H9 (cell line): Measurements from ENCODE around the gene NT5C3B. TPM values are rescaled to one million over a fixed set of nuclear protein-coding genes. Genes with fewer than 3 reads are reported as not detected.

ENCODE experiments used
- DNase-seq: peaks from one replicate; pipeline ENCODE4 v3.0.0-alpha.2; 2017
- H2AFZ ChIP-seq: one replicate; pipeline ENCODE4 v1.6.1; 2013; ENCODE audit warnings: mild to moderate bottlenecking, low read length, control low read depth, moderate library complexity
- H2AK5ac ChIP-seq: 2 replicates; pipeline ENCODE4 v1.6.1; 2013; ENCODE audit warnings: low read length, control low read depth, mixed read lengths; ENCODE audit not compliant: insufficient read length
- H2BK120ac ChIP-seq: one replicate; pipeline ENCODE4 v1.6.1; 2013; ENCODE audit warnings: low read depth, mild to moderate bottlenecking, low read length, control low read depth, inconsistent platforms; ENCODE audit not compliant: poor library complexity, severe bottlenecking
- H2BK12ac ChIP-seq: 2 replicates; pipeline ENCODE4 v1.6.1; 2013; ENCODE audit warnings: low read length, control low read depth, mixed read lengths, low read depth; ENCODE audit not compliant: insufficient read length
- H2BK15ac ChIP-seq: 2 replicates; pipeline ENCODE4 v1.6.1; 2013; ENCODE audit warnings: low read depth, low read length, control low read depth
- H2BK20ac ChIP-seq: one replicate; pipeline ENCODE4 v1.6.1; 2013; ENCODE audit warnings: low read depth, mild to moderate bottlenecking, low read length, control low read depth, inconsistent platforms; ENCODE audit not compliant: poor library complexity, severe bottlenecking
- H2BK5ac ChIP-seq: 2 replicates; pipeline ENCODE4 v1.6.1; 2013; ENCODE audit warnings: low read length, control low read depth, mixed read lengths; ENCODE audit not compliant: insufficient read length
- H3K14ac ChIP-seq: 2 replicates; pipeline ENCODE4 v1.6.1; 2013; ENCODE audit warnings: low read length, control low read depth; ENCODE audit not compliant: insufficient read depth
- H3K18ac ChIP-seq: 2 replicates; pipeline ENCODE4 v1.6.1; 2013; ENCODE audit warnings: low read depth, mild to moderate bottlenecking, mixed read lengths, low read length, control low read depth; ENCODE audit not compliant: insufficient read length
- H3K23ac ChIP-seq: 2 replicates; pipeline ENCODE4 v1.6.1; 2013; ENCODE audit warnings: low read length, control low read depth, mixed read lengths, low read depth; ENCODE audit not compliant: insufficient read length
- H3K23me2 ChIP-seq: 2 replicates; pipeline ENCODE4 v1.6.1; 2013; ENCODE audit warnings: low read depth, mild to moderate bottlenecking, mixed read lengths, low read length, control low read depth; ENCODE audit not compliant: insufficient read length, poor library complexity, severe bottlenecking
- H3K27ac ChIP-seq: 2 replicates; pipeline ENCODE4 v1.5.1; 2013; ENCODE audit warnings: low read length, control low read depth, mixed read lengths, low read depth; ENCODE audit not compliant: insufficient read length
- H3K27me3 ChIP-seq: 2 replicates; pipeline ENCODE4 v1.6.1; 2013; ENCODE audit warnings: low read length, control low read depth, inconsistent platforms; ENCODE audit not compliant: insufficient read depth
- H3K4ac ChIP-seq: 2 replicates; pipeline ENCODE4 v1.6.1; 2013; ENCODE audit warnings: low read depth, mild to moderate bottlenecking, control low read depth, inconsistent platforms, low read length, moderate library complexity
- H3K4me1 ChIP-seq: 2 replicates; pipeline ENCODE4 v1.6.1; 2013; ENCODE audit warnings: low read length, control low read depth, inconsistent platforms; ENCODE audit not compliant: insufficient read depth
- H3K4me2 ChIP-seq: 2 replicates; pipeline ENCODE4 v1.6.1; 2013; ENCODE audit warnings: low read length, control low read depth, mixed read lengths; ENCODE audit not compliant: insufficient read length, insufficient read depth
- H3K56ac ChIP-seq: 2 replicates; pipeline ENCODE4 v1.6.1; 2013; ENCODE audit warnings: low read depth, mild to moderate bottlenecking, mixed read lengths, low read length, control low read depth; ENCODE audit not compliant: insufficient read length
- H3K79me1 ChIP-seq: 2 replicates; pipeline ENCODE4 v1.6.1; 2013; ENCODE audit warnings: low read depth, mild to moderate bottlenecking, moderate library complexity, low read length, control low read depth, inconsistent platforms; ENCODE audit not compliant: insufficient read depth, poor library complexity, severe bottlenecking
- H3K79me2 ChIP-seq: 2 replicates; pipeline ENCODE4 v1.6.1; 2013; ENCODE audit warnings: low read length, control low read depth, inconsistent platforms; ENCODE audit not compliant: insufficient read depth
- H3K9ac ChIP-seq: 2 replicates; pipeline ENCODE4 v1.6.1; 2013; ENCODE audit warnings: low read length, control low read depth, mixed read lengths; ENCODE audit not compliant: insufficient read length; ENCODE audit errors: extremely low read depth
- H3K9me3 ChIP-seq: one replicate; pipeline ENCODE4 v1.6.1; 2013; ENCODE audit warnings: low read depth, low read length, inconsistent platforms; ENCODE audit not compliant: control insufficient read depth
- H3T11ph ChIP-seq: one replicate; pipeline ENCODE4 v1.6.1; 2013; ENCODE audit warnings: mild to moderate bottlenecking, low read length, control low read depth, inconsistent platforms
- H4K20me1 ChIP-seq: one replicate; pipeline ENCODE4 v1.6.1; 2013; ENCODE audit not compliant: control insufficient read depth, insufficient read length, insufficient read depth
- H4K5ac ChIP-seq: 2 replicates; pipeline ENCODE4 v1.6.1; 2013; ENCODE audit warnings: low read depth, mild to moderate bottlenecking, mixed read lengths, low read length, control low read depth; ENCODE audit not compliant: insufficient read length
- H4K8ac ChIP-seq: replicated peaks from 2 replicates; pipeline ENCODE4 v1.6.1; 2013; ENCODE audit warnings: low read length, control low read depth, mixed read lengths, low read depth; ENCODE audit not compliant: insufficient read length
- H4K91ac ChIP-seq: 2 replicates; pipeline ENCODE4 v1.6.1; 2013; ENCODE audit warnings: low read depth, mild to moderate bottlenecking, moderate library complexity, mixed read lengths, low read length, control low read depth; ENCODE audit not compliant: insufficient read length
- H3K27ac Mint-ChIP-seq, 3 experiments: 2 replicates in 2 of 3; 3 replicates in 1 of 3; pipeline ENCODE4 v1.8.0; 2020 to 2021; ENCODE audit warnings: mixed read lengths in 3 of 3, mild to moderate bottlenecking in 1 of 3, moderate library complexity in 1 of 3
- H3K27me3 Mint-ChIP-seq: 2 replicates; pipeline ENCODE4 v1.8.0; 2021; ENCODE audit warnings: low read depth, mild to moderate bottlenecking, moderate library complexity, mixed read lengths
- H3K36me3 Mint-ChIP-seq, 3 experiments: 2 replicates in 2 of 3; 3 replicates in 1 of 3; pipeline ENCODE4 v1.8.0; 2020 to 2021; ENCODE audit warnings: low read depth in 3 of 3, mixed read lengths in 3 of 3; ENCODE audit not compliant: insufficient read depth in 1 of 3
- H3K4me1 Mint-ChIP-seq, 2 experiments: 2 replicates each; pipeline ENCODE4 v1.8.0; 2020; ENCODE audit warnings: mixed read lengths in 2 of 2
- H3K4me3 Mint-ChIP-seq, 2 experiments: 2 replicates in 1 of 2; 3 replicates in 1 of 2; pipeline ENCODE4 v1.8.0; 2020 to 2021; ENCODE audit warnings: mild to moderate bottlenecking in 2 of 2, mixed read lengths in 2 of 2, moderate library complexity in 1 of 2
- H3K9me3 Mint-ChIP-seq, 2 experiments: 2 replicates in 1 of 2; 3 replicates in 1 of 2; pipeline ENCODE4 v1.8.0; 2020; ENCODE audit warnings: mild to moderate bottlenecking in 2 of 2, mixed read lengths in 2 of 2, moderate library complexity in 1 of 2
- WGBS: extraction: QIAGEN DNeasy Blood & Tissue Kit; methylation state at CpG from one replicate; pipeline ENCODE4 v1.1.7; 2013; ENCODE audit warnings: missing lambda C conversion rate, low lambda C conversion rate, mixed read lengths; ENCODE audit not compliant: insufficient read length; ENCODE audit errors: extremely low coverage; 5-methylcytosine and 5-hydroxymethylcytosine counted together
- total RNA-seq: library from RNA; stranded (reverse); gene quantifications from 2 replicates; pipeline ENCODE4 v1.2.1, GENCODE V29; 2021
- TF ChIP-seq, protein P1 (sequence below): fragments of 200-600 bp; sonication (generic); conservative IDR thresholded peaks from 3 replicates; pipeline ENCODE4 v1.8.0; 2021; ENCODE audit warnings: antibody characterized with exemption, mild to moderate bottlenecking

The NT5C3B gene
- total RNA-seq, 1 experiment from 2014 or later, result 76.1 TPM

DNA sequence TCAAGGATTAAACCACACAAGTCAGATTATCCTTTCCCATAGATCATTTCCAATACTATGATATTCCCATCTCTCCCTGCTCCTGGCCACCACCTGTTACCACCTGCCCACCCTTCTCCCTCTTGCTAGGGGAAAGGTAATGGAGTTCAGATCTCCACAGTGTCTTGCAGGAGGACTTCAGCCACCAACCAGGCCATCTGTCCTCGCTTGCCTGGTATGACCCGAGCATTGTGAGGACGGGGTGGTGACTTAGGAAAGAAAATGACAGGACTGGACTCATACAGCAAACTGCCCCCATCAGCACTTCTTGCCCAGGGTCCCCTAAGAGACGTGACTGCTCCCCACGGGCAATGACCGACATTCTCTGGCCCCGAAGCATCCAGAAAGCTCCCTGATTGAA, 12.5 kb downstream of the NT5C3B start:
- no peak overlapping the region for H3K56ac ChIP-seq
- no peak overlapping the region for H2BK20ac ChIP-seq
- H3K9me3 ChIP-seq, result no peaks in the 10 kb centered on the region
- DNase-seq, result no peak
- Mint-ChIP-seq H3K36me3 (peaks cover 17 to 57% (median 48%) of the 10 kb centered on the region in 3 experiments; a peak in 6 of 7 replicates), H3K27me3 (no peaks in the 10 kb centered on the region), H3K4me3 (no peak overlapping the region; a peak in 1 of 5 replicates), H3K27ac (peak overlapping the region; percentile 45 to 72 (median 64); a peak in 4 of 7 replicates), H3K9me3 (no peaks in the 10 kb centered on the region), H3K4me1 (peaks cover 8 to 18% of the 10 kb centered on the region in 2 experiments; a peak in 3 of 4 replicates)
- H4K20me1 ChIP-seq, result no peaks in the 10 kb centered on the region
- no peak overlapping the region for H4K8ac ChIP-seq
- H3K27me3 ChIP-seq, result no peaks in the 10 kb centered on the region
- no peaks in the 10 kb centered on the region for H3K4me1 ChIP-seq
- H3K4ac ChIP-seq, result no peak overlapping the region
- no peak overlapping the region for H2AFZ ChIP-seq
- H2BK120ac ChIP-seq, result no peak overlapping the region
- no peaks in the 10 kb centered on the region for H3K23me2 ChIP-seq
- H3T11ph ChIP-seq, result no peak overlapping the region
- no peaks in the 10 kb centered on the region for H3K79me2 ChIP-seq
- no peak overlapping the region for H4K5ac ChIP-seq
- TF ChIP-seq, protein P1, sequence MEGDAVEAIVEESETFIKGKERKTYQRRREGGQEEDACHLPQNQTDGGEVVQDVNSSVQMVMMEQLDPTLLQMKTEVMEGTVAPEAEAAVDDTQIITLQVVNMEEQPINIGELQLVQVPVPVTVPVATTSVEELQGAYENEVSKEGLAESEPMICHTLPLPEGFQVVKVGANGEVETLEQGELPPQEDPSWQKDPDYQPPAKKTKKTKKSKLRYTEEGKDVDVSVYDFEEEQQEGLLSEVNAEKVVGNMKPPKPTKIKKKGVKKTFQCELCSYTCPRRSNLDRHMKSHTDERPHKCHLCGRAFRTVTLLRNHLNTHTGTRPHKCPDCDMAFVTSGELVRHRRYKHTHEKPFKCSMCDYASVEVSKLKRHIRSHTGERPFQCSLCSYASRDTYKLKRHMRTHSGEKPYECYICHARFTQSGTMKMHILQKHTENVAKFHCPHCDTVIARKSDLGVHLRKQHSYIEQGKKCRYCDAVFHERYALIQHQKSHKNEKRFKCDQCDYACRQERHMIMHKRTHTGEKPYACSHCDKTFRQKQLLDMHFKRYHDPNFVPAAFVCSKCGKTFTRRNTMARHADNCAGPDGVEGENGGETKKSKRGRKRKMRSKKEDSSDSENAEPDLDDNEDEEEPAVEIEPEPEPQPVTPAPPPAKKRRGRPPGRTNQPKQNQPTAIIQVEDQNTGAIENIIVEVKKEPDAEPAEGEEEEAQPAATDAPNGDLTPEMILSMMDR, result no peak
- H3K18ac ChIP-seq, result no peak overlapping the region
- H3K9ac ChIP-seq, result no peak overlapping the region
- H2AK5ac ChIP-seq, result no peak overlapping the region
- no peak overlapping the region for H3K4me2 ChIP-seq
- H2BK15ac ChIP-seq, result no peak overlapping the region
- H2BK5ac ChIP-seq, result no peak overlapping the region
- H2BK12ac ChIP-seq, result no peak overlapping the region
- no peaks in the 10 kb centered on the region for H3K79me1 ChIP-seq
- H4K91ac ChIP-seq, result no peak overlapping the region
- no peak overlapping the region for H3K23ac ChIP-seq
- H3K27ac ChIP-seq, result no peak overlapping the region
- no CpG with 5 or more reads among the region's 7 CpGs for WGBS
- H3K14ac ChIP-seq, result no peak overlapping the region
